Breast epithelium (tissue), 3 donors: ENCODE data around the gene TMEM163.

ENCODE experiments used
- CTCF ChIP-seq, 3 donors: fragments of 450-650 bp; IDR thresholded peaks; one replicate each; pipeline ENCODE4 v1.5.1; 2016 to 2017; ENCODE audit warnings: antibody characterized with exemption in 3 of 3, mild to moderate bottlenecking in 3 of 3, moderate library complexity in 3 of 3
- POLR2A ChIP-seq: fragments of 450-650 bp; IDR thresholded peaks from one replicate; pipeline ENCODE4 v1.6.1; 2016; ENCODE audit warnings: antibody characterized with exemption, mild to moderate bottlenecking, moderate library complexity

GRCh38 chr2:134581877-134582546 lies 136.8 kb downstream of the TMEM163 start:
- TF ChIP-seq CTCF (IDR thresholded peaks at IDR 0.05) = no peak
- no peak for TF ChIP-seq POLR2A
